ENCODE data around the gene MICOS13.

MICOS13 gene

DNA sequence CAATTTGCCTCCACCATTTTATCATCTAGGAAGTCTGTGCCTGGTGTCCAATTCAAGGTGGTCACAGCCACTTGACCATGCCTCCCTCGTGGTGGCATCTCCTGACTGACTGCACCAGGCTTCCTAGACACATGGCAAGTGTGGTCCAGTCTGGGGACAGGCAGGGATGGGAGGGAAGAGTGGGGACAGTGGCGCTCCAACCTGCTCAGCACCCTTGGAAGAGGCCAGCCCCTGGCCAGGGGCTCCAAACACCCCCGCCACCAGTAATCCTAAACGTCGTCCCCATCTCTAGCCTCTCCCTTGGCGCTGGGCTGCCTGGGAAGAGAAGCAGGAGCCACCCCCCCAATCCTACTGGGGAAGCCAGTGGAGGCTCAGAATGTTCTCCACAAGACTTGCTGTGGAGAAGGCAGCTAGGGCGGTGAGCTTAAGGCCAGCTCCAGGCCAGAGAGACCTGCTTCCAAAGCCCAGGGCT, 12.4 kb upstream of the MICOS13 start:
- Histone ChIP-seq H3K79me2 (ENCODE audit: low read length) (peaks cover 73% of the 10 kb centered on the region), H3K36me3 (replicated peaks; ENCODE audit: insufficient read depth, low read length) (peaks cover 33% of the 10 kb centered on the region), H3K4me1 (ENCODE audit: low read length) (peaks cover 14% of the 10 kb centered on the region), H3K4me3 (ENCODE audit: low read length) (no peak overlapping the region), H3F3A (ENCODE audit: insufficient read depth, low read length) (peaks cover 57% of the 10 kb centered on the region), H3K27me3 (replicated peaks; ENCODE audit: insufficient read depth, low read length) (no peaks in the 10 kb centered on the region), H3K9ac (ENCODE audit: low read length) (no peak overlapping the region), H4K20me1 (ENCODE audit: insufficient read depth, low read length) (peaks cover 55% of the 10 kb centered on the region), H3K9me3 (replicated peaks; ENCODE audit: insufficient read depth, low read length) (no peaks in the 10 kb centered on the region), H3K9me2 (replicated peaks; ENCODE audit: insufficient read depth, low read length) (no peaks in the 10 kb centered on the region), H3K4me2 (ENCODE audit: low read depth, low read length) (peak overlapping the region; percentile 93; the same call in 1 of the 2 replicates), H2AFZ (ENCODE audit: low read length) (no peak overlapping the region), H3K27ac (ENCODE audit: low read length) (no peak overlapping the region)
- TF ChIP-seq EZH2 (optimal IDR thresholded peaks at IDR 0.05; ENCODE audit: low read depth, low read length): no peak
- TF ChIP-seq, protein P1, sequence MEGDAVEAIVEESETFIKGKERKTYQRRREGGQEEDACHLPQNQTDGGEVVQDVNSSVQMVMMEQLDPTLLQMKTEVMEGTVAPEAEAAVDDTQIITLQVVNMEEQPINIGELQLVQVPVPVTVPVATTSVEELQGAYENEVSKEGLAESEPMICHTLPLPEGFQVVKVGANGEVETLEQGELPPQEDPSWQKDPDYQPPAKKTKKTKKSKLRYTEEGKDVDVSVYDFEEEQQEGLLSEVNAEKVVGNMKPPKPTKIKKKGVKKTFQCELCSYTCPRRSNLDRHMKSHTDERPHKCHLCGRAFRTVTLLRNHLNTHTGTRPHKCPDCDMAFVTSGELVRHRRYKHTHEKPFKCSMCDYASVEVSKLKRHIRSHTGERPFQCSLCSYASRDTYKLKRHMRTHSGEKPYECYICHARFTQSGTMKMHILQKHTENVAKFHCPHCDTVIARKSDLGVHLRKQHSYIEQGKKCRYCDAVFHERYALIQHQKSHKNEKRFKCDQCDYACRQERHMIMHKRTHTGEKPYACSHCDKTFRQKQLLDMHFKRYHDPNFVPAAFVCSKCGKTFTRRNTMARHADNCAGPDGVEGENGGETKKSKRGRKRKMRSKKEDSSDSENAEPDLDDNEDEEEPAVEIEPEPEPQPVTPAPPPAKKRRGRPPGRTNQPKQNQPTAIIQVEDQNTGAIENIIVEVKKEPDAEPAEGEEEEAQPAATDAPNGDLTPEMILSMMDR (IDR thresholded peaks at IDR 0.05; ENCODE audit: low read length): no peak
- TF ChIP-seq EZH2phosphoT487 (IDR thresholded peaks at IDR 0.05; ENCODE audit: low read length): no peak
- no peak for DNase-seq

DNA sequence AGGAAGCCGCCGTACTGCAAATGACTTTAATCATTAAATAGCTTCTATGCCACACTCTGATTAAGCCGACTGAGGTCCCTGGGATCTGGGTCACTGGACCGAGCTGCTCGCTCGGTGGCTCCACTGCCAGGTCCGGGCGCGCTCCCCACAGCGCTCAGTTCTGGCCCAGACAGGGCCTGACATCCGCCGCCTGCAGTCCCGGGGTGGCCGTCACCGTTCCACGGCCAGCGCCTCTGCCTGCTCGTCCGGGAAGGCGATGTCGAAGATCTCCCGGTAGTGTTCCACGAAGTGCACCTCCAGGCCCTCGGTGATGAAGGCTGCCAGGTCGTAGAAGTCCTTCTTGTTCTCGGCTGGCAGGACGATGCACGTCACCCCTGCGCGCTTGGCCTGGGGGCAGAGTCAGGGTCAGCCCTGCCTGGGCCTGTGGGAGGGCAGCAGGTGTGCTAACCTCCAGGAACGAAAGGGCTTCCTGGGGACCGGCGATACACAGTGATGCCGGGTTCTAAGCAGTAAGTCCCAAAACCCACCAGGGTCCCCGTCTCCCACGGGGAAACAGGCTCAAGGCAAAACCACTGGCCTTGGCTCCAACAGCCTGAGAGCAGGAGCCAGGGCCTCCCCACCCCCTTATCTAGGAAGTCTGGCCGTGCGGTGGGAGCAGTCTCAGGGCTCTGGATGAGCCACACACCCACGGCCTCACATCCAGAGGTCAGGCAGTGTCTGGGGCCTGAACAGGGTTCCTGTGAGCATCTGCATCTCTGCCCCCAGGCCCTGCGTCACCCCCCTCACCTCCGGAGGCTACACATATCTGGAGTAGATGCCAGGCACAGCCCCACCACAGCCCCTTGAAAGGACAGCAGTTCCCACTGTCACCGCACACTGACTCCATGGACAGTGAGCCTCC, 11.8 kb upstream of the MICOS13 start:
- DNase-seq: peak; percentile 5
- Histone ChIP-seq H3K27ac (ENCODE audit: low read length) (no peak overlapping the region), H3K4me3 (ENCODE audit: low read length) (peak overlapping the region; percentile 96), H3K4me1 (ENCODE audit: low read length) (peaks cover 17% of the 10 kb centered on the region), H3K9ac (ENCODE audit: low read length) (peak overlapping the region; percentile 10; the same call in 1 of the 2 replicates), H2AFZ (ENCODE audit: low read length) (no peak overlapping the region), H3K9me3 (replicated peaks; ENCODE audit: insufficient read depth, low read length) (no peaks in the 10 kb centered on the region), H3K9me2 (replicated peaks; ENCODE audit: insufficient read depth, low read length) (no peaks in the 10 kb centered on the region), H3K27me3 (replicated peaks; ENCODE audit: insufficient read depth, low read length) (no peaks in the 10 kb centered on the region), H3F3A (ENCODE audit: insufficient read depth, low read length) (peaks cover 52% of the 10 kb centered on the region), H4K20me1 (ENCODE audit: insufficient read depth, low read length) (peaks cover 53% of the 10 kb centered on the region), H3K36me3 (replicated peaks; ENCODE audit: insufficient read depth, low read length) (peaks cover 33% of the 10 kb centered on the region), H3K4me2 (ENCODE audit: low read depth, low read length) (peak overlapping the region; percentile 93; the same call in 1 of the 2 replicates), H3K79me2 (ENCODE audit: low read length) (peaks cover 71% of the 10 kb centered on the region)
- TF ChIP-seq, protein P1 (IDR thresholded peaks at IDR 0.05; ENCODE audit: low read length): no peak
- TF ChIP-seq EZH2 (optimal IDR thresholded peaks at IDR 0.05; ENCODE audit: low read depth, low read length): no peak
- no peak for TF ChIP-seq EZH2phosphoT487 (IDR thresholded peaks at IDR 0.05; ENCODE audit: low read length)

DNA sequence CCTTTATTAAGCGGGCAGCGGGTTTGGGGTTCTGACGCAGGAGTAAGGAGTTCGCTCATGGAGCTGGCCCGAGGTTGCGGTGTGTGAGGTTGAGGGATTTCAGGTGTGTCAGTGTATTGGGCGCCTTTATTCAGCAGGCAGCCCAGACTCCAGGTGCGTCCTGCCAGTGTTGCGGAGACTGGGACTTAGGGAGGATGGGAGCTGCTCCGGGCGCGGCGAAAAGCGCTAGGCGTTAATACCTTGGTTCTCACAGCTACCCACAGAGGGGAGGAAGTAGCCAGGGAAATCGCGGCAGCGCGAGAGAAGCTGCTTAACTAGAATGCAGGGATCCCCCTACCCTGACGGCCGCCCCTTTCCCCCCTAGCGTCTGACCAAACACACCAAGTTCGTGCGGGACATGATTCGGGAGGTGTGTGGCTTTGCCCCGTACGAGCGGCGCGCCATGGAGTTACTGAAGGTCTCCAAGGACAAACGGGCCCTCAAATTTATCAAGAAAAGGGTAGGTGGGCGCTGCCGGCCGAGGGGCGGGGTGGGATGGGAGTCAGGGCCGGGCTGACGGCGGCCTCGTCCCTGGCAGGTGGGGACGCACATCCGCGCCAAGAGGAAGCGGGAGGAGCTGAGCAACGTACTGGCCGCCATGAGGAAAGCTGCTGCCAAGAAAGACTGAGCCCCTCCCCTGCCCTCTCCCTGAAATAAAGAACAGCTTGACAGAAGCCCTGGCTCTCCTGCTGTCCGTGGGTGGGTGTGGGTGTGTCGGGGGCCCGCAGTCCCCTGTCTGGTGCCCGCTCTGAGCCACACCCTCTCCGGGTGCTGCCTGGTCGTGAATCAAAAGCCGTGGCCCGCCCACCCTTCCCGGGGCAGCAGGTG, 10.9 kb upstream of the MICOS13 start:
- peak; percentile 40 for DNase-seq
- peaks cover 49% of the 10 kb centered on the region for H3F3A ChIP-seq (ENCODE audit: insufficient read depth, low read length)
- peaks cover 62% of the 10 kb centered on the region for H3K79me2 ChIP-seq (ENCODE audit: low read length)
- no peak overlapping the region for H2AFZ ChIP-seq (ENCODE audit: low read length)
- peak overlapping the region; percentile 96 for H3K4me3 ChIP-seq (ENCODE audit: low read length)
- H3K9me2 ChIP-seq (replicated peaks; ENCODE audit: insufficient read depth, low read length): no peaks in the 10 kb centered on the region
- no peaks in the 10 kb centered on the region for H3K9me3 ChIP-seq (replicated peaks; ENCODE audit: insufficient read depth, low read length)
- peak overlapping the region; percentile 93 for H3K4me2 ChIP-seq (ENCODE audit: low read depth, low read length)
- TF ChIP-seq EZH2 (optimal IDR thresholded peaks at IDR 0.05; ENCODE audit: low read depth, low read length) (no peak), EZH2phosphoT487 (IDR thresholded peaks at IDR 0.05; ENCODE audit: low read length) (no peak)
- TF ChIP-seq, protein P1 (IDR thresholded peaks at IDR 0.05; ENCODE audit: low read length): no peak
- H3K27ac ChIP-seq (ENCODE audit: low read length): peak overlapping the region; percentile 84; the same call in 1 of the 2 replicates
- H3K36me3 ChIP-seq (replicated peaks; ENCODE audit: insufficient read depth, low read length): peaks cover 33% of the 10 kb centered on the region
- peaks cover 19% of the 10 kb centered on the region for H3K4me1 ChIP-seq (ENCODE audit: low read length)
- peaks cover 53% of the 10 kb centered on the region for H4K20me1 ChIP-seq (ENCODE audit: insufficient read depth, low read length)
- no peaks in the 10 kb centered on the region for H3K27me3 ChIP-seq (replicated peaks; ENCODE audit: insufficient read depth, low read length)
- peak overlapping the region; percentile 98 for H3K9ac ChIP-seq (ENCODE audit: low read length)
